Hepatocyte (in vitro differentiated cells): ENCODE results near the gene SETD7. TPM values are rescaled to one million over a fixed set of nuclear protein-coding genes. Genes with fewer than 3 reads are reported as not detected.

ENCODE experiments used
- DNase-seq: peaks from one replicate; pipeline ENCODE4 v3.0.0-alpha.2; 2016; ENCODE audit warnings: low spot score
- H2AFZ ChIP-seq: fragments of 200-600 bp; sonication (generic); 2 replicates; pipeline ENCODE4 v1.6.0; 2016; ENCODE audit warnings: antibody characterized with exemption, mild to moderate bottlenecking
- H3K27ac ChIP-seq: fragments of 200-600 bp; sonication (generic); 2 replicates; pipeline ENCODE4 v1.5.1; 2016; ENCODE audit warnings: mild to moderate bottlenecking
- H3K27me3 ChIP-seq: fragments of 200-600 bp; sonication (generic); 2 replicates; pipeline ENCODE4 v1.6.1; 2016
- H3K36me3 ChIP-seq: fragments of 200-600 bp; sonication (generic); replicated peaks from 2 replicates; pipeline ENCODE4 v1.5.1; 2016; ENCODE audit warnings: low read depth; ENCODE audit not compliant: insufficient read depth
- H3K4me1 ChIP-seq: fragments of 200-600 bp; sonication (generic); 2 replicates; pipeline ENCODE4 v1.5.1; 2016; ENCODE audit warnings: mild to moderate bottlenecking, moderate library complexity; ENCODE audit not compliant: insufficient read depth
- H3K4me2 ChIP-seq: fragments of 200-600 bp; sonication (generic); 2 replicates; pipeline ENCODE4 v1.6.0; 2016
- H3K4me3 ChIP-seq: fragments of 200-600 bp; sonication (generic); 2 replicates; pipeline ENCODE4 v1.5.1; 2016; ENCODE audit warnings: mild to moderate bottlenecking
- H3K79me2 ChIP-seq: fragments of 200-600 bp; sonication (generic); 2 replicates; pipeline ENCODE4 v1.6.0; 2017; ENCODE audit warnings: mild to moderate bottlenecking
- H3K9me2 ChIP-seq: fragments of 200-600 bp; sonication (generic); replicated peaks from 2 replicates; pipeline ENCODE4 v1.6.0; 2017; ENCODE audit warnings: mild to moderate bottlenecking; ENCODE audit not compliant: insufficient read depth
- H3K9me3 ChIP-seq: fragments of 200-600 bp; sonication (generic); 2 replicates; pipeline ENCODE4 v1.5.1; 2016; ENCODE audit warnings: low read depth, mild to moderate bottlenecking
- H4K20me1 ChIP-seq: fragments of 200-600 bp; sonication (generic); 2 replicates; pipeline ENCODE4 v1.6.0; 2016; ENCODE audit warnings: mild to moderate bottlenecking; ENCODE audit not compliant: insufficient read depth, poor library complexity, severe bottlenecking
- EZH2 ChIP-seq: fragments of 200-600 bp; sonication (generic); IDR thresholded peaks from 2 replicates; pipeline ENCODE4 v1.6.1; 2016; ENCODE audit warnings: antibody characterized with exemption, mild to moderate bottlenecking, borderline replicate concordance
- EZH2phosphoT487 ChIP-seq: fragments of 200-600 bp; sonication (generic); IDR thresholded peaks from one replicate; pipeline ENCODE4 v1.6.1; 2018; ENCODE audit warnings: antibody characterized with exemption, mild to moderate bottlenecking, low read depth, moderate library complexity; ENCODE audit not compliant: unreplicated experiment, severe bottlenecking
- whole genome bisulfite sequencing: methylation state at CpG from one replicate; pipeline ENCODE4 v1.1.6; 2016; ENCODE audit warnings: low lambda C conversion rate; ENCODE audit errors: missing lambda C conversion rate; 5-methylcytosine and 5-hydroxymethylcytosine counted together
- polyA plus RNA-seq: library from polyadenylated mRNA; unstranded; fragments of >200 nt; fragmentation: Nextera tagmentation; extraction: Ambion mirVana; gene quantifications from 2 replicates; pipeline ENCODE4 v1.2.1, GENCODE V29; 2016
- total RNA-seq: library from RNA; depleted of rRNA; stranded (reverse); fragments of >200 nt; gene quantifications from 2 replicates; pipeline ENCODE4 v1.2.3, GENCODE V29; 2014
- TF ChIP-seq, protein P1 (sequence below): fragments of 200-600 bp; sonication (generic); IDR thresholded peaks from 2 replicates; pipeline ENCODE4 v1.5.1; 2016; ENCODE audit warnings: antibody characterized with exemption, mild to moderate bottlenecking; ENCODE audit not compliant: poor library complexity

The SETD7 gene
- total and polyA plus RNA-seq, 2 experiments from 2014 or later = 7.3 to 27.6 TPM

DNA sequence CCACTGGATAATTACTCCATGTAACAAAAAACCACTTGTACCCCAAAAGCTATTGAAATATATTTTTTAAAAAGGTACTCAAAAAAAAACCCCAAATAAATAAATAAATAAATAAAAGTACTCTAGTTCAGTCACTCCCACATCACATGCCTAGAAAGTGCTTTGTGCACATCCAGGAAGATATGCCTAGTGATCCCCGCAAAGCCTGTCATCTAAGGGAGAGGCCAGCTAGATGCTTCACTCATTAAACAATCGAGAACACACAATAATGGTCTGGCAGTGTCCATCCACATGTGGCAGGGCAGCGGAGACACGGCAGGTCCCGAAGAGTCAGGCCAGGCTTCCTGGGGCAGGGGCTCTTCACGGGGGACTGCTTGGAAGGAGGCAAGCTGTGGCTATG is 54.5 kb downstream of the SETD7 start:
- Histone ChIP-seq H3K36me3 (no peaks in the 10 kb centered on the region), H4K20me1 (no peaks in the 10 kb centered on the region), H3K9me2 (no peaks in the 10 kb centered on the region), H3K27ac (no peak overlapping the region), H3K4me3 (no peak overlapping the region), H3K79me2 (no peaks in the 10 kb centered on the region), H3K27me3 (no peaks in the 10 kb centered on the region), H3K4me1 (no peaks in the 10 kb centered on the region), H3K9me3 (no peaks in the 10 kb centered on the region), H3K4me2 (no peak overlapping the region), H2AFZ (no peak overlapping the region)
- TF ChIP-seq, protein P1, sequence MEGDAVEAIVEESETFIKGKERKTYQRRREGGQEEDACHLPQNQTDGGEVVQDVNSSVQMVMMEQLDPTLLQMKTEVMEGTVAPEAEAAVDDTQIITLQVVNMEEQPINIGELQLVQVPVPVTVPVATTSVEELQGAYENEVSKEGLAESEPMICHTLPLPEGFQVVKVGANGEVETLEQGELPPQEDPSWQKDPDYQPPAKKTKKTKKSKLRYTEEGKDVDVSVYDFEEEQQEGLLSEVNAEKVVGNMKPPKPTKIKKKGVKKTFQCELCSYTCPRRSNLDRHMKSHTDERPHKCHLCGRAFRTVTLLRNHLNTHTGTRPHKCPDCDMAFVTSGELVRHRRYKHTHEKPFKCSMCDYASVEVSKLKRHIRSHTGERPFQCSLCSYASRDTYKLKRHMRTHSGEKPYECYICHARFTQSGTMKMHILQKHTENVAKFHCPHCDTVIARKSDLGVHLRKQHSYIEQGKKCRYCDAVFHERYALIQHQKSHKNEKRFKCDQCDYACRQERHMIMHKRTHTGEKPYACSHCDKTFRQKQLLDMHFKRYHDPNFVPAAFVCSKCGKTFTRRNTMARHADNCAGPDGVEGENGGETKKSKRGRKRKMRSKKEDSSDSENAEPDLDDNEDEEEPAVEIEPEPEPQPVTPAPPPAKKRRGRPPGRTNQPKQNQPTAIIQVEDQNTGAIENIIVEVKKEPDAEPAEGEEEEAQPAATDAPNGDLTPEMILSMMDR = no peak
- TF ChIP-seq EZH2phosphoT487 (no peak), EZH2 (no peak)
- WGBS = 87% methylated on average over 6 of the region's 6 CpGs
- DNase-seq = no peak

DNA sequence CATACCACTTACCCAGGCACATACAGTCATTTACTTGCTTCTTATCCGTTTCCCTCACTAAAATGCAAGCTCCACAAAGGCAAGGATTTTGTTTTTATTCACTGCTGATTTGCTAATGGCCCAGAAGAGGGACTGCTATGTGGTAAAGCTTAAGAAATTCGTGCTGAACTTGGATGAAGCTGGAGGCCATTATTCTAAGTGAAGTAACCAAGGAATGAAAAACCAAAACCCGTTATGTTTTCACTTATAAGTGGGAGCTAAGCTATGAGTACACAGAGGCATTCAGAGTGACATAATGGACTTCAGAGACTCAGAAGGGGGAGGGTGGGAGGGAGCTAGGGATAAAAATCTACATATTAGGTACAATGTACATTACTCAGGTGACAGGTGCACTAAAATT is 54.9 kb downstream of the SETD7 start:
- no peaks in the 10 kb centered on the region for H3K79me2 ChIP-seq
- no peaks in the 10 kb centered on the region for H3K9me2 ChIP-seq
- no peaks in the 10 kb centered on the region for H4K20me1 ChIP-seq
- H3K4me3 ChIP-seq = no peak overlapping the region
- H3K9me3 ChIP-seq = no peaks in the 10 kb centered on the region
- no peak overlapping the region for H3K4me2 ChIP-seq
- H3K36me3 ChIP-seq = no peaks in the 10 kb centered on the region
- H3K27ac ChIP-seq = no peak overlapping the region
- WGBS = 45% methylated on average over 3 of the region's 3 CpGs
- no peaks in the 10 kb centered on the region for H3K27me3 ChIP-seq
- TF ChIP-seq, protein P1 = no peak
- TF ChIP-seq EZH2phosphoT487 = no peak
- no peak overlapping the region for H2AFZ ChIP-seq
- no peaks in the 10 kb centered on the region for H3K4me1 ChIP-seq
- no peak for DNase-seq

DNA sequence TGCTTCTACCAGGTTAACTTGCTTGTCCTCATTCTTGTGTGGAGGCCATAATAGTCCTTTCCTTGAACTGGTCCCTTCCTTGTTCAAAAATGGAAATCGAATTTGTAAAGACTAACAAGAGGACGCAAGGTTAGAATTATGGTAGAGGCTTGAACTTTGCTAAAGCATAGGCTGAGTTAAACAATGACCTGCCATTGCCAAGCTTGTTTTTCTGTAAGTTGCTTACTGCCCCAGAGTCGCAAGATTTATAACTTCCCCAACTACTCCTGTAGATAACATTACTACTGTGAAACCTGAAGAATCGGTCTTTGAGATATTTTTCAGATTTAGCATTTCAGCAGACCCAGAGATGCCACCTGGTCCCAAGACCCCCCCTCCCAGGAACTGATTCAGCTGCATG is 56.8 kb downstream of the SETD7 start:
- Histone ChIP-seq H3K36me3 (no peaks in the 10 kb centered on the region), H3K27ac (no peak overlapping the region), H3K4me3 (no peak overlapping the region), H3K4me2 (no peak overlapping the region), H3K4me1 (no peaks in the 10 kb centered on the region), H3K27me3 (no peaks in the 10 kb centered on the region), H2AFZ (no peak overlapping the region), H3K9me3 (no peaks in the 10 kb centered on the region), H3K9me2 (no peaks in the 10 kb centered on the region), H3K79me2 (no peaks in the 10 kb centered on the region), H4K20me1 (no peaks in the 10 kb centered on the region)
- WGBS = 76% methylated on average over 4 of the region's 4 CpGs
- no peak for TF ChIP-seq EZH2phosphoT487
- TF ChIP-seq, protein P1 = no peak
- TF ChIP-seq EZH2 = no peak
- no peak for DNase-seq

DNA sequence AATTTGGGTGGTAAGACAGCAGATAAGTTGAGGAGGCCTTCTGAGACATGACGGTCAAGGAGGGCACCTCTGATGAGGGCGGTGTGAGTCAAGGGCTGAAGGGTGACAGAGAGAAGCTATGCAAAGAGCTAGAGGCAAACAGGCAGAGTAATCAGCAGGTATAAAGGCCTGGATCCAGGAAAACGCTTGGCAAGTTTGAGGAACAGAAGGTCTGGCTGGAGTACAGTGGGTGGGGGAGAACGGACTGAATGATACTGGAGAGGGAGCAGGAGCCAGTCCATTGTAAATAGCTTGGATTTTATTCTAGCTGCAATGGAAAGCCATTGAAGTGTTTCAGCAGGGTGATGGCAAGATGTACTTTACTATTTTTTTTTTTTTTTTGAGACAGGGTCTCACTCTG is 62.8 kb downstream of the SETD7 start:
- TF ChIP-seq EZH2phosphoT487 = no peak
- TF ChIP-seq, protein P1 = no peak
- TF ChIP-seq EZH2 = no peak
- no peaks in the 10 kb centered on the region for H3K36me3 ChIP-seq
- DNase-seq = no peak
- no peaks in the 10 kb centered on the region for H3K9me2 ChIP-seq
- no peak overlapping the region for H3K4me2 ChIP-seq
- H3K4me1 ChIP-seq = no peaks in the 10 kb centered on the region
- H2AFZ ChIP-seq = no peak overlapping the region
- WGBS = 81% methylated on average over 4 of the region's 4 CpGs
- H3K79me2 ChIP-seq = no peaks in the 10 kb centered on the region
- no peaks in the 10 kb centered on the region for H3K27me3 ChIP-seq
- no peak overlapping the region for H3K27ac ChIP-seq
- no peaks in the 10 kb centered on the region for H4K20me1 ChIP-seq
- no peak overlapping the region for H3K4me3 ChIP-seq
- H3K9me3 ChIP-seq = no peaks in the 10 kb centered on the region
